HEK293 (cell line): ENCODE measurements around the gene CIP2A.

Source experiments
- CTCF ChIA-PET: fragments of 350-600 bp; formaldehyde crosslinking; extraction: SDS; loops from one replicate; lab custom pipeline; 2021; ENCODE audit warnings: antibody characterized with exemption; lab: Yijun Ruan, JAX
- POLR2A ChIA-PET: fragments of 300-600 bp; formaldehyde crosslinking; extraction: SDS; loops from one replicate; lab custom pipeline; 2020; ENCODE audit warnings: antibody characterized with exemption, inconsistent platforms; lab: Yijun Ruan, JAX
- H3K27ac ChIP-seq: fragments of 200-500 bp; sonication (Bioruptor generic); 2 replicates; pipeline ENCODE4 v1.5.1; 2014; ENCODE audit warnings: low read depth, low read length, control low read depth, inconsistent platforms; ENCODE audit errors: extremely low read depth
- H3K36me3 ChIP-seq, 2 experiments: fragments of 200-500 bp in 1 of 2; sonication (Bioruptor generic) in 1 of 2; 1 replicate in 1 of 2; 2 replicates in 1 of 2; pipeline ENCODE4 v1.5.1; 2014 to 2017; ENCODE audit warnings: inconsistent platforms in 2 of 2, low read length in 2 of 2; ENCODE audit not compliant: control insufficient read depth in 2 of 2, insufficient read depth in 1 of 2
- H3K4me1 ChIP-seq: fragments of 200-500 bp; sonication (Bioruptor generic); 2 replicates; pipeline ENCODE4 v1.5.1; 2014; ENCODE audit warnings: mild to moderate bottlenecking, low read length, inconsistent platforms; ENCODE audit not compliant: control insufficient read depth, insufficient read depth
- H3K4me3 ChIP-seq: 2 replicates; pipeline ENCODE4 v1.5.1; 2011; ENCODE audit warnings: low read depth, mild to moderate bottlenecking, control low read depth, low read length, moderate library complexity
- H3K9me3 ChIP-seq: fragments of 200-500 bp; sonication (Bioruptor generic); 2 replicates; pipeline ENCODE4 v1.5.1; 2014; ENCODE audit warnings: low read depth, low read length, inconsistent platforms; ENCODE audit not compliant: control insufficient read depth, insufficient read depth
- GLIS1 ChIP-seq: fragments of 450-650 bp; formaldehyde crosslinking; IDR thresholded peaks from 2 replicates; pipeline ENCODE4 v1.5.1; 2016; ENCODE audit warnings: missing biosample characterization, missing genetic modification characterization
- GLIS2 ChIP-seq: fragments of 450-650 bp; formaldehyde crosslinking; IDR thresholded peaks from 2 replicates; pipeline ENCODE4 v1.5.1; 2016; ENCODE audit warnings: missing biosample characterization, missing genetic modification characterization
- HOXD13 ChIP-seq: sonication (generic); formaldehyde crosslinking; IDR thresholded peaks from 2 replicates; pipeline ENCODE4 v1.8.0; 2022; ENCODE audit warnings: missing genetic modification reagents, borderline replicate concordance
- OSR2 ChIP-seq: fragments of 450-650 bp; formaldehyde crosslinking; IDR thresholded peaks from 2 replicates; pipeline ENCODE4 v1.5.1; 2016; ENCODE audit warnings: missing biosample characterization, missing genetic modification characterization
- REPIN1 ChIP-seq: fragments of 450-650 bp; formaldehyde crosslinking; IDR thresholded peaks from 2 replicates; pipeline ENCODE4 v1.5.1; 2017; ENCODE audit warnings: missing biosample characterization, missing genetic modification characterization, low read depth
- SCRT2 ChIP-seq: fragments of 450-650 bp; formaldehyde crosslinking; IDR thresholded peaks from 2 replicates; pipeline ENCODE4 v1.5.1; 2016; ENCODE audit warnings: missing biosample characterization, missing genetic modification characterization
- SP3 ChIP-seq: fragments of 450-650 bp; formaldehyde crosslinking; IDR thresholded peaks from 2 replicates; pipeline ENCODE4 v1.5.1; 2016; ENCODE audit warnings: missing biosample characterization, missing genetic modification characterization
- ZBTB7A ChIP-seq: fragments of 450-650 bp; formaldehyde crosslinking; IDR thresholded peaks from 2 replicates; pipeline ENCODE4 v1.5.1; 2016; ENCODE audit warnings: low read depth, missing biosample characterization, missing genetic modification characterization
- ZNF132 ChIP-seq: fragments of 450-650 bp; formaldehyde crosslinking; IDR thresholded peaks from 2 replicates; pipeline ENCODE4 v1.5.1; 2017; ENCODE audit warnings: missing biosample characterization, missing genetic modification characterization, borderline replicate concordance
- ZNF140 ChIP-seq: fragments of 450-650 bp; formaldehyde crosslinking; IDR thresholded peaks from 2 replicates; pipeline ENCODE4 v1.5.1; 2016; ENCODE audit warnings: missing biosample characterization, missing genetic modification characterization
- ZNF157 ChIP-seq: fragments of 450-650 bp; formaldehyde crosslinking; IDR thresholded peaks from 2 replicates; pipeline ENCODE4 v1.5.1; 2016; ENCODE audit warnings: missing biosample characterization, missing genetic modification characterization
- ZNF202 ChIP-seq: fragments of 450-650 bp; formaldehyde crosslinking; IDR thresholded peaks from 2 replicates; pipeline ENCODE4 v1.5.1; 2016; ENCODE audit warnings: missing biosample characterization, missing genetic modification characterization, borderline replicate concordance
- ZNF248 ChIP-seq: fragments of 450-650 bp; formaldehyde crosslinking; IDR thresholded peaks from 2 replicates; pipeline ENCODE4 v1.5.1; 2017; ENCODE audit warnings: missing biosample characterization, missing genetic modification characterization
- ZNF274 ChIP-seq, 2 experiments: fragments of 200-500 bp in 1 of 2; fragments of 450-650 bp in 1 of 2; sonication (Bioruptor generic) in 1 of 2; formaldehyde crosslinking in 1 of 2; IDR thresholded peaks; 2 replicates each; pipeline versions ENCODE4 v1.5.1 to v1.6.1; 2014 to 2016; ENCODE audit warnings: borderline replicate concordance in 1 of 2, inconsistent platforms in 1 of 2, low read length in 1 of 2, missing biosample characterization in 1 of 2, missing genetic modification characterization in 1 of 2
- ZNF292 ChIP-seq: fragments of 450-650 bp; formaldehyde crosslinking; IDR thresholded peaks from 2 replicates; pipeline ENCODE4 v1.5.1; 2016; ENCODE audit warnings: low read depth, missing biosample characterization, missing genetic modification characterization, borderline replicate concordance
- ZNF324 ChIP-seq: fragments of 450-650 bp; formaldehyde crosslinking; IDR thresholded peaks from 2 replicates; pipeline ENCODE4 v1.5.1; 2016; ENCODE audit warnings: missing biosample characterization, missing genetic modification characterization
- ZNF391 ChIP-seq: fragments of 450-650 bp; formaldehyde crosslinking; IDR thresholded peaks from 2 replicates; pipeline ENCODE4 v1.5.1; 2016; ENCODE audit warnings: low read depth, missing biosample characterization, missing genetic modification characterization, borderline replicate concordance
- ZNF394 ChIP-seq: fragments of 450-650 bp; formaldehyde crosslinking; IDR thresholded peaks from 2 replicates; pipeline ENCODE4 v1.5.1; 2016; ENCODE audit warnings: missing biosample characterization, missing genetic modification characterization, mild to moderate bottlenecking, moderate library complexity, borderline replicate concordance
- ZNF473 ChIP-seq: fragments of 450-650 bp; formaldehyde crosslinking; IDR thresholded peaks from 2 replicates; pipeline ENCODE4 v1.5.1; 2017; ENCODE audit warnings: missing biosample characterization, missing genetic modification characterization
- ZNF530 ChIP-seq: fragments of 450-650 bp; formaldehyde crosslinking; IDR thresholded peaks from 2 replicates; pipeline ENCODE4 v1.5.1; 2016; ENCODE audit warnings: low read depth, missing biosample characterization, missing genetic modification characterization
- ZNF544 ChIP-seq: fragments of 450-650 bp; formaldehyde crosslinking; IDR thresholded peaks from 2 replicates; pipeline ENCODE4 v1.5.0; 2017; ENCODE audit warnings: missing biosample characterization, missing genetic modification characterization
- ZNF558 ChIP-seq: fragments of 450-650 bp; formaldehyde crosslinking; IDR thresholded peaks from 2 replicates; pipeline ENCODE4 v1.5.1; 2016; ENCODE audit warnings: missing biosample characterization, missing genetic modification characterization
- ZNF701 ChIP-seq: fragments of 450-650 bp; formaldehyde crosslinking; IDR thresholded peaks from 2 replicates; pipeline ENCODE4 v1.5.1; 2016; ENCODE audit warnings: missing biosample characterization, missing genetic modification characterization
- TF ChIP-seq, protein P1 (sequence below): fragments of 450-650 bp; formaldehyde crosslinking; IDR thresholded peaks from 2 replicates; pipeline ENCODE4 v1.5.1; 2016; ENCODE audit warnings: missing biosample characterization, missing genetic modification characterization
- TF ChIP-seq, protein P2 (sequence below): fragments of 450-650 bp; formaldehyde crosslinking; IDR thresholded peaks from 2 replicates; pipeline ENCODE4 v1.5.1; 2016; ENCODE audit warnings: missing biosample characterization, missing genetic modification characterization
- TF ChIP-seq, protein P3 (sequence below): fragments of 450-650 bp; formaldehyde crosslinking; IDR thresholded peaks from 2 replicates; pipeline ENCODE4; 2016; ENCODE audit warnings: missing biosample characterization, missing genetic modification characterization
- TF ChIP-seq, protein P4 (sequence below): fragments of 450-650 bp; formaldehyde crosslinking; IDR thresholded peaks from 2 replicates; pipeline ENCODE4 v1.5.1; 2017; ENCODE audit warnings: missing biosample characterization, missing genetic modification characterization
- TF ChIP-seq, protein P5 (sequence below): fragments of 450-650 bp; formaldehyde crosslinking; IDR thresholded peaks from 2 replicates; pipeline ENCODE4 v1.5.1; 2016; ENCODE audit warnings: missing biosample characterization, missing genetic modification characterization, low read depth

The CIP2A gene

DNA sequence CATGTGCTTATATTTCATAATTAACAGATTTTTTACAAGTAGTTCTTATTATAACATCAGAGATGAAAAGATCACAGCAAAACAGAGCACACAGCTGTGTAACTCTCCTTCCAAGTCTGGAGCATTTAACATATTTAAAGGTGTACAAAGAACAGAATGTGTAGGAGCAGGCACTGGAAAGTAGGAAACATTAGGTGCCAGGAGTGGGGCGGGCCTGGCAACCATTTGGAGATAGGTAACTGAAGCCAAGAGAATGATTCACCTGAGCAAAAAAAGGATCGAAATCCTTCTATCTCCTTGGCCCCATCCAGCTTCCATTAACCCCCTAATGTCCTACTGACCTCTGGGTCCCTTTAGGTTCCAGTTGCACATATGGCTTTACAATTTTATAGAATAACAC, 76.6 kb downstream of the CIP2A start:
- Histone ChIP-seq H3K27ac (no peak overlapping the region), H3K4me1 (no peaks in the 10 kb centered on the region), H3K4me3 (no peak overlapping the region), H3K9me3 (no peaks in the 10 kb centered on the region), H3K36me3 (no peaks in the 10 kb centered on the region)
- ChIA-PET CTCF (no interaction called here), POLR2A (no interaction called here)
- TF ChIP-seq, protein P1, sequence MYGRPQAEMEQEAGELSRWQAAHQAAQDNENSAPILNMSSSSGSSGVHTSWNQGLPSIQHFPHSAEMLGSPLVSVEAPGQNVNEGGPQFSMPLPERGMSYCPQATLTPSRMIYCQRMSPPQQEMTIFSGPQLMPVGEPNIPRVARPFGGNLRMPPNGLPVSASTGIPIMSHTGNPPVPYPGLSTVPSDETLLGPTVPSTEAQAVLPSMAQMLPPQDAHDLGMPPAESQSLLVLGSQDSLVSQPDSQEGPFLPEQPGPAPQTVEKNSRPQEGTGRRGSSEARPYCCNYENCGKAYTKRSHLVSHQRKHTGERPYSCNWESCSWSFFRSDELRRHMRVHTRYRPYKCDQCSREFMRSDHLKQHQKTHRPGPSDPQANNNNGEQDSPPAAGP (tag by site-specific recombination): no peak
- TF ChIP-seq ZNF530 (tag by site-specific recombination) (no peak), ZNF701 (no peak), ZNF140 (tag by site-specific recombination) (no peak), GLIS2 (tag by site-specific recombination) (no peak), REPIN1 (tag by site-specific recombination) (no peak), ZNF274 (IDR thresholded peaks at IDR 0.05; ENCODE audit: low read length) (no peak), ZNF274 (tag by site-specific recombination; IDR thresholded peaks at IDR 0.05; ENCODE audit: borderline replicate concordance) (no peak), ZNF391 (tag by site-specific recombination) (no peak), HOXD13 (CRISPR knock-in tag) (no peak), ZNF132 (tag by site-specific recombination) (no peak), SP3 (tag by site-specific recombination) (no peak), GLIS1 (tag by site-specific recombination) (no peak), OSR2 (tag by site-specific recombination) (no peak), ZNF394 (tag by site-specific recombination) (no peak)
- TF ChIP-seq, protein P2, sequence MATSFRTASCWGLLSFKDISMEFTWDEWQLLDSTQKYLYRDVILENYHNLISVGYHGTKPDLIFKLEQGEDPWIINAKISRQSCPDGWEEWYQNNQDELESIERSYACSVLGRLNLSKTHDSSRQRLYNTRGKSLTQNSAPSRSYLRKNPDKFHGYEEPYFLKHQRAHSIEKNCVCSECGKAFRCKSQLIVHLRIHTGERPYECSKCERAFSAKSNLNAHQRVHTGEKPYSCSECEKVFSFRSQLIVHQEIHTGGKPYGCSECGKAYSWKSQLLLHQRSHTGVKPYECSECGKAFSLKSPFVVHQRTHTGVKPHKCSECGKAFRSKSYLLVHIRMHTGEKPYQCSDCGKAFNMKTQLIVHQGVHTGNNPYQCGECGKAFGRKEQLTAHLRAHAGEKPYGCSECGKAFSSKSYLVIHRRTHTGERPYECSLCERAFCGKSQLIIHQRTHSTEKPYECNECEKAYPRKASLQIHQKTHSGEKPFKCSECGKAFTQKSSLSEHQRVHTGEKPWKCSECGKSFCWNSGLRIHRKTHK (tag by site-specific recombination): no peak

DNA sequence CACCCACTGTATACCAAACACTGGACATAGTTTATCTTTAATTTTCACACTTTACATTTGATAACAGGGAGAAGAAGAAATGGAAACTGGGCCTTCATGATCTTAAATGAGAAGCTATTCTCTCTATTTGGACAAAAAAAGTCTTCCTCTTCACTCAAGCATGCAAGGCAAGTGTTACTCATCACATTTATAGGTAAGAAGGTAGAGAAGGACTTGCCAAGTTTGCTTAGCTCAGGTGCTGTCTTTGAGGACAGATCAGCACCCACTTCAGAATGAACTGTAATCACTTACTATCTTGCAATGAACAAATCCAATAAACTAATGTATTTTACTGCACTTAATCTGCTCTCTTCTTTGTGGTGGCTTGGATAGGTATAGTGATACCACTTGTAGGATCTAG, 77.7 kb downstream of the CIP2A start:
- TF ChIP-seq ZNF157 (no peak), ZNF248 (tag by site-specific recombination) (no peak), SCRT2 (tag by site-specific recombination) (no peak), ZNF292 (tag by site-specific recombination) (no peak), ZBTB7A (tag by site-specific recombination) (no peak), ZNF544 (tag by site-specific recombination) (no peak), ZNF324 (tag by site-specific recombination) (no peak), ZNF473 (tag by site-specific recombination) (no peak), ZNF558 (tag by site-specific recombination) (no peak), OSR2 (tag by site-specific recombination) (no peak), ZNF202 (tag by site-specific recombination) (no peak)
- TF ChIP-seq, protein P3, sequence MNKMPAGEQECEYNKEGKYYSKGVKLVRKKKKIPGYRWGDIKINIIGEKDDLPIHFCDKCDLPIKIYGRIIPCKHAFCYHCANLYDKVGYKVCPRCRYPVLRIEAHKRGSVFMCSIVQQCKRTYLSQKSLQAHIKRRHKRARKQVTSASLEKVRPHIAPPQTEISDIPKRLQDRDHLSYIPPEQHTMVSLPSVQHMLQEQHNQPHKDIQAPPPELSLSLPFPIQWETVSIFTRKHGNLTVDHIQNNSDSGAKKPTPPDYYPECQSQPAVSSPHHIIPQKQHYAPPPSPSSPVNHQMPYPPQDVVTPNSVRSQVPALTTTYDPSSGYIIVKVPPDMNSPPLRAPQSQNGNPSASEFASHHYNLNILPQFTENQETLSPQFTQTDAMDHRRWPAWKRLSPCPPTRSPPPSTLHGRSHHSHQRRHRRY (tag by site-specific recombination): no peak
- TF ChIP-seq, protein P4, sequence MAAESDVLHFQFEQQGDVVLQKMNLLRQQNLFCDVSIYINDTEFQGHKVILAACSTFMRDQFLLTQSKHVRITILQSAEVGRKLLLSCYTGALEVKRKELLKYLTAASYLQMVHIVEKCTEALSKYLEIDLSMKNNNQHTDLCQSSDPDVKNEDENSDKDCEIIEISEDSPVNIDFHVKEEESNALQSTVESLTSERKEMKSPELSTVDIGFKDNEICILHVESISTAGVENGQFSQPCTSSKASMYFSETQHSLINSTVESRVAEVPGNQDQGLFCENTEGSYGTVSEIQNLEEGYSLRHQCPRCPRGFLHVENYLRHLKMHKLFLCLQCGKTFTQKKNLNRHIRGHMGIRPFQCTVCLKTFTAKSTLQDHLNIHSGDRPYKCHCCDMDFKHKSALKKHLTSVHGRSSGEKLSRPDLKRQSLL (tag by site-specific recombination): no peak
- TF ChIP-seq, protein P5, sequence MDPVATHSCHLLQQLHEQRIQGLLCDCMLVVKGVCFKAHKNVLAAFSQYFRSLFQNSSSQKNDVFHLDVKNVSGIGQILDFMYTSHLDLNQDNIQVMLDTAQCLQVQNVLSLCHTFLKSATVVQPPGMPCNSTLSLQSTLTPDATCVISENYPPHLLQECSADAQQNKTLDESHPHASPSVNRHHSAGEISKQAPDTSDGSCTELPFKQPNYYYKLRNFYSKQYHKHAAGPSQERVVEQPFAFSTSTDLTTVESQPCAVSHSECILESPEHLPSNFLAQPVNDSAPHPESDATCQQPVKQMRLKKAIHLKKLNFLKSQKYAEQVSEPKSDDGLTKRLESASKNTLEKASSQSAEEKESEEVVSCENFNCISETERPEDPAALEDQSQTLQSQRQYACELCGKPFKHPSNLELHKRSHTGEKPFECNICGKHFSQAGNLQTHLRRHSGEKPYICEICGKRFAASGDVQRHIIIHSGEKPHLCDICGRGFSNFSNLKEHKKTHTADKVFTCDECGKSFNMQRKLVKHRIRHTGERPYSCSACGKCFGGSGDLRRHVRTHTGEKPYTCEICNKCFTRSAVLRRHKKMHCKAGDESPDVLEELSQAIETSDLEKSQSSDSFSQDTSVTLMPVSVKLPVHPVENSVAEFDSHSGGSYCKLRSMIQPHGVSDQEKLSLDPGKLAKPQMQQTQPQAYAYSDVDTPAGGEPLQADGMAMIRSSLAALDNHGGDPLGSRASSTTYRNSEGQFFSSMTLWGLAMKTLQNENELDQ (tag by site-specific recombination): no peak
- CTCF ChIA-PET: no interaction called here
- no peaks in the 10 kb centered on the region for H3K4me1 ChIP-seq
- H3K36me3 ChIP-seq: no peaks in the 10 kb centered on the region
- POLR2A ChIA-PET: no interaction called here
- no peaks in the 10 kb centered on the region for H3K9me3 ChIP-seq
- H3K4me3 ChIP-seq: no peak overlapping the region
- H3K27ac ChIP-seq: no peak overlapping the region
